Small intestine (tissue), 7 donors: ENCODE measurements around the gene FBXO15. TPM values are rescaled to one million over a fixed set of nuclear protein-coding genes. Genes with fewer than 3 reads are reported as not detected.

Experiments used
- DNase-seq, 2 donors: peaks; one replicate each; pipeline versions ENCODE4 v3.0.0 to v3.0.0-alpha.2; 2013
- FAIRE-seq: peaks from 2 replicates; lab custom pipeline; 2012; peaks lifted over from hg19 to GRCh38; lab: Jason Lieb, UNC
- H3K27ac ChIP-seq, 3 donors: one replicate each; pipeline ENCODE4 v1.5.1; 2013; ENCODE audit warnings: low read length in 2 of 3, mild to moderate bottlenecking in 2 of 3, control low read depth in 1 of 3, inconsistent platforms in 1 of 3, low read depth in 1 of 3, moderate library complexity in 1 of 3
- H3K27me3 ChIP-seq, 3 donors: one replicate each; pipeline ENCODE4 v1.6.1; 2013; ENCODE audit warnings: low read length in 3 of 3, inconsistent platforms in 1 of 3; ENCODE audit not compliant: control insufficient read depth in 3 of 3, insufficient read depth in 3 of 3
- H3K36me3 ChIP-seq, 3 donors: one replicate each; pipeline ENCODE4 v1.6.1; 2013; ENCODE audit warnings: low read length in 3 of 3, inconsistent platforms in 1 of 3, low read depth in 1 of 3, mild to moderate bottlenecking in 1 of 3, moderate library complexity in 1 of 3; ENCODE audit not compliant: control insufficient read depth in 3 of 3, insufficient read depth in 2 of 3
- H3K4me1 ChIP-seq, 3 donors: one replicate each; pipeline ENCODE4 v1.6.1; 2013; ENCODE audit warnings: low read length in 2 of 3, inconsistent platforms in 1 of 3, low read depth in 1 of 3, mild to moderate bottlenecking in 1 of 3, moderate library complexity in 1 of 3; ENCODE audit not compliant: control insufficient read depth in 3 of 3, insufficient read depth in 2 of 3
- H3K4me3 ChIP-seq, 3 donors: one replicate each; pipeline ENCODE4 v1.5.1; 2013; ENCODE audit warnings: low read length in 3 of 3, control low read depth in 1 of 3, inconsistent platforms in 1 of 3, low read depth in 1 of 3, mild to moderate bottlenecking in 1 of 3, moderate library complexity in 1 of 3
- H3K9me3 ChIP-seq, 2 donors: one replicate each; pipeline ENCODE4 v1.6.1; 2013; ENCODE audit warnings: low read depth in 1 of 2, low read length in 1 of 2; ENCODE audit not compliant: control insufficient read depth in 2 of 2, insufficient read depth in 1 of 2
- WGBS, 3 donors: extraction: QIAGEN DNeasy Blood & Tissue Kit; methylation state at CpG; one replicate each; pipeline ENCODE4 v1.1.7; 2013; 5-methylcytosine and 5-hydroxymethylcytosine counted together
- polyA plus RNA-seq, 4 donors: library from polyadenylated mRNA; stranded (reverse) in 3 of 4; unstranded in 1 of 4; fragments of 200-250 nt in 3 of 4; fragments of 120-200 nt in 1 of 4; gene quantifications; one replicate each; pipeline versions ENCODE4 v1.2.1 to v1.2.3, GENCODE V29; 2013
- donor health status: healthy with polysubstance abuse.
- donor health status: control.
- donor health status: control.
- donor health status: Bipolar disorder and iron deficiency.
- donor health status: healthy.

FBXO15 gene
- polyA plus RNA-seq, 4 donors, result 0.28 to 0.83 TPM; not detected in 2

- Histone ChIP-seq H3K9me3 (no peaks in the 10 kb centered on the region), H3K27me3 (peaks cover 0 to 16% (median 0%) of the 10 kb centered on the region in 3 donors), H3K4me3 (no peak overlapping the region), H3K27ac (no peak overlapping the region), H3K36me3 (no peaks in the 10 kb centered on the region), H3K4me1 (no peaks in the 10 kb centered on the region)
- 77 to 87% (median 84%) methylated on average over 3 of the region's 3 CpGs for WGBS, 3 donors
- no peak for FAIRE-seq
- DNase-seq, result no peak
Measured at GRCh38 chr18:74184875-74185274, 37.2 kb upstream of the FBXO15 start.

- no peaks in the 10 kb centered on the region for H3K9me3 ChIP-seq
- no peak overlapping the region for H3K4me3 ChIP-seq
- H3K27ac ChIP-seq, result no peak overlapping the region
- no peak for FAIRE-seq
- H3K4me1 ChIP-seq, result no peaks in the 10 kb centered on the region
- no peaks in the 10 kb centered on the region for H3K36me3 ChIP-seq
- peaks cover 0 to 16% (median 0%) of the 10 kb centered on the region in 3 donors for H3K27me3 ChIP-seq
- DNase-seq, result no peak
- 30 to 55% (median 37%) methylated on average over 3 of the region's 3 CpGs for WGBS, 3 donors
Measured at GRCh38 chr18:74183130-74183529, 35.5 kb upstream of the FBXO15 start.

GRCh38 chr18:74182335-74182734, 34.7 kb upstream of the FBXO15 start:
- no peak for DNase-seq
- WGBS, 3 donors, result 94 to 95% (median 95%) methylated on average over 19 of the region's 19 CpGs
- Histone ChIP-seq H3K27ac (no peak overlapping the region), H3K9me3 (no peaks in the 10 kb centered on the region), H3K4me3 (no peak overlapping the region), H3K36me3 (no peaks in the 10 kb centered on the region), H3K4me1 (no peaks in the 10 kb centered on the region), H3K27me3 (peaks cover 0 to 16% (median 0%) of the 10 kb centered on the region in 3 donors)
- FAIRE-seq, result no peak

- no peak overlapping the region for H3K4me3 ChIP-seq
- H3K36me3 ChIP-seq, result no peaks in the 10 kb centered on the region
- peaks cover 0 to 11% (median 0%) of the 10 kb centered on the region in 3 donors for H3K27me3 ChIP-seq
- no peak for DNase-seq
- H3K9me3 ChIP-seq, result no peaks in the 10 kb centered on the region
- H3K27ac ChIP-seq, result no peak overlapping the region
- no peak for FAIRE-seq
- no peaks in the 10 kb centered on the region for H3K4me1 ChIP-seq
- WGBS, 3 donors, result 81 to 83% (median 82%) methylated on average over 10 of the region's 10 CpGs
Measured at GRCh38 chr18:74179623-74180199, 32.1 kb upstream of the FBXO15 start.

- H3K27me3 ChIP-seq, result peaks cover 0 to 11% (median 0%) of the 10 kb centered on the region in 3 donors
- FAIRE-seq (no peak), DNase-seq (no peak)
- no peak overlapping the region for H3K27ac ChIP-seq
- 68 to 77% (median 72%) methylated on average over 1 of the region's 1 CpG for WGBS, 3 donors
- no peaks in the 10 kb centered on the region for H3K9me3 ChIP-seq
- no peaks in the 10 kb centered on the region for H3K4me1 ChIP-seq
- no peak overlapping the region for H3K4me3 ChIP-seq
- no peaks in the 10 kb centered on the region for H3K36me3 ChIP-seq
Measured at GRCh38 chr18:74178884-74179283, 31.2 kb upstream of the FBXO15 start.

- no peak for DNase-seq
- no peak overlapping the region for H3K27ac ChIP-seq
- FAIRE-seq, result no peak
- H3K27me3 ChIP-seq, result peaks cover 0 to 6% (median 0%) of the 10 kb centered on the region in 3 donors
- peaks cover 0 to 2% (median 0%) of the 10 kb centered on the region in 3 donors for H3K4me1 ChIP-seq
- no peaks in the 10 kb centered on the region for H3K9me3 ChIP-seq
- 27 to 53% (median 31%) methylated on average over 6 of the region's 6 CpGs for WGBS, 3 donors
- H3K4me3 ChIP-seq, result no peak overlapping the region
- no peaks in the 10 kb centered on the region for H3K36me3 ChIP-seq
Measured at GRCh38 chr18:74175658-74176057, 28.0 kb upstream of the FBXO15 start.

- peaks cover 0 to 2% (median 0%) of the 10 kb centered on the region in 3 donors for H3K4me1 ChIP-seq
- DNase-seq, result no peak
- H3K36me3 ChIP-seq, result no peaks in the 10 kb centered on the region
- FAIRE-seq, result no peak
- peaks cover 0 to 6% (median 0%) of the 10 kb centered on the region in 3 donors for H3K27me3 ChIP-seq
- H3K27ac ChIP-seq, result no peak overlapping the region
- H3K9me3 ChIP-seq, result no peaks in the 10 kb centered on the region
- H3K4me3 ChIP-seq, result no peak overlapping the region
- 91 to 94% (median 92%) methylated on average over 11 of the region's 11 CpGs for WGBS, 3 donors
Measured at GRCh38 chr18:74173434-74173750, 25.8 kb upstream of the FBXO15 start.

- peak in 1 of 2 donors; percentile 53 for DNase-seq
Measured at GRCh38 chr18:74172697-74173433, 25.2 kb upstream of the FBXO15 start.

More at GRCh38 chr18:74172697-74173433, 25.2 kb upstream of the FBXO15 start:
- no peak overlapping the region for H3K27ac ChIP-seq
- peaks cover 0 to 2% (median 0%) of the 10 kb centered on the region in 3 donors for H3K4me1 ChIP-seq
- FAIRE-seq, result no peak
- no peaks in the 10 kb centered on the region for H3K36me3 ChIP-seq
- H3K27me3 ChIP-seq, result peaks cover 0 to 6% (median 0%) of the 10 kb centered on the region in 3 donors
- peak overlapping the region in 1 of 3 donors; percentile 50 for H3K4me3 ChIP-seq
- WGBS, 3 donors, result 39 to 80% (median 61%) methylated on average over 26 to 27 of the region's 27 CpGs
- no peaks in the 10 kb centered on the region for H3K9me3 ChIP-seq
